ENCODE measurements around the gene NEBL.

- no peak for TF ChIP-seq CTCF (IDR thresholded peaks at IDR 0.05; ENCODE audit: low read depth, low read length)
- no peak for TF ChIP-seq EZH2phosphoT487 (IDR thresholded peaks at IDR 0.05; ENCODE audit: low read depth)
Observed at GRCh38 chr10:20912969-20913368, 15.9 kb upstream of the NEBL start.
